HG02943 (cell line): ENCODE measurements around the gene SEPTIN1.

ENCODE experiments used
- ATAC-seq: cut with Tn5 transposase; IDR thresholded peaks from one replicate; pipeline ENCODE4 v1.9.1; 2021; ENCODE audit warnings: mild to moderate bottlenecking, low read depth, moderate library complexity; ENCODE audit not compliant: unreplicated experiment

The SEPTIN1 gene

GRCh38 chr16:30377812-30378235, 4.5 kb downstream of the SEPTIN1 start:
- ATAC-seq: peak; percentile 41

GRCh38 chr16:30377050-30377811, 5.1 kb downstream of the SEPTIN1 start:
- no peak for ATAC-seq

GRCh38 chr16:30376461-30376902, 5.9 kb downstream of the SEPTIN1 start:
- ATAC-seq: no peak

GRCh38 chr16:30375864-30376263, 6.5 kb downstream of the SEPTIN1 start:
- ATAC-seq: no peak

DNA sequence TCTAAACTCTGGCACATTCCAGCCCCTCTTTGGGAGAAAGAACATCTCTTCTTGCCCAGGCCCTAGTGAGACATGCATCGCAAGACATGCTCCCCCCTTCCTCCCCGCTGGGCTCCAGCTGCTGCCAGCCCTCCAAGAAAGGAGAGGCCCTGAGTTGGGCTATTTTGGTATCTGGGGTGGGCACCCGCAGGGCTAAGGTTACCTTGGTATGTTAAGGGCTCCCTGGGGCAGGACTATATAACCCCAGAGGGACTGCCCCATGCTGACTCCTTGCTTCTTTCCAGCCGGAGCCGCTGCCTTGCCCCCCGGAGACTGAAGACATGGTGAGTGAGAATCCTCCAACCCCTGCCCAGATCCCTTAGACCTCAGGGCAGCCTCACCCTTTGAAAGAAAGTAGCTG, 7.8 kb downstream of the SEPTIN1 start, which contains the start of gene MYL11:
Gene MYL11, plus strand, starts transcription at position 265 of the 400 bp plus-strand sequence. Its CDS starts 56 bp downstream, at position 321.
- no peak for ATAC-seq

DNA sequence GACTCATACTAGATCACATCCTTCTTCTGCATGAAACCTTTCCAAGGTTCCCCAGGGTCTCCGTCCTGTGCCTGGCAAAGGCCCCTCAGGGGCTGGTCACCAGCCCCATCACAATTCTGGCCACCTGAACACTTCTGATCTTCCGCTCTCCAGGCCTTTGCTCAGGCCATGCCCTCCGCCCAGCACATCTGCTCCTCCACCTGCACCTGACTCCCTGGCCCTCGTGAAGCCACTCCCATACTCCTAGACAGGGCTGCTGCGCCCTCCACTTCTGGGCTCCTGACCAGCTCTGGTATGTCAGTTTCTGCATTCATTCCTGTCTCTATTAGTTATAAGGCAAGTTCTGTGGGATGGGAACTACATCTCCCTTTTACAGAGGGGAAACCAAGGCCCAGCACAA, 9.6 kb downstream of the SEPTIN1 start:
- no peak for ATAC-seq

GRCh38 chr16:30372038-30372712, 10.2 kb downstream of the SEPTIN1 start:
- no peak for ATAC-seq

DNA sequence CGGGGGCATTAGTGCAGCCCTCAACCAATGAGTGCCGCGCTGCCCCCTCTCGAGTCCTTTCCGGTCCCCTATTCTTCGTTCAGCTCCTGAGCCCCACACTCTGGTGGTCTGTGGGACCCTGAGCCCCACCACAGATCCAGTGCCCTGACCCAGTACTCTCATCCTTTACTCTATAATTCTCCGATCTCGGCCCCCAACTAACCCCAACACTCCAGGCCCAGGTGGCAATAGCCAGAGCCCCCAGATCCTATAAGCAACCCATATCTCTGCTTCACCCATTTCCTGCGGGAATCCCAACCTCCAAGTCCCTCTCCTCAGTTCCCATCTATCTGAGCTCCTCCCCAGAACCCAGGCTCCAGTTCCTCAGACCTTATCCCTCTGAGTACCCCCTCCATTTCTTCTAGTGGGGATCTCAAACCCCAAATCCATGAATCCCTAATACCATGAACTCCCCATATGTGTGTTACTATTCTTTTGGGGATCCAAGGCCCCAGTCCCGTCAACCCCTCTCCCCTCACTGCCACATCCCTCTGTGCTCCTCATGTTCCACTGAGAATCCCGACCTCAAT, 11.0 kb downstream of the SEPTIN1 start:
- ATAC-seq: no peak

DNA sequence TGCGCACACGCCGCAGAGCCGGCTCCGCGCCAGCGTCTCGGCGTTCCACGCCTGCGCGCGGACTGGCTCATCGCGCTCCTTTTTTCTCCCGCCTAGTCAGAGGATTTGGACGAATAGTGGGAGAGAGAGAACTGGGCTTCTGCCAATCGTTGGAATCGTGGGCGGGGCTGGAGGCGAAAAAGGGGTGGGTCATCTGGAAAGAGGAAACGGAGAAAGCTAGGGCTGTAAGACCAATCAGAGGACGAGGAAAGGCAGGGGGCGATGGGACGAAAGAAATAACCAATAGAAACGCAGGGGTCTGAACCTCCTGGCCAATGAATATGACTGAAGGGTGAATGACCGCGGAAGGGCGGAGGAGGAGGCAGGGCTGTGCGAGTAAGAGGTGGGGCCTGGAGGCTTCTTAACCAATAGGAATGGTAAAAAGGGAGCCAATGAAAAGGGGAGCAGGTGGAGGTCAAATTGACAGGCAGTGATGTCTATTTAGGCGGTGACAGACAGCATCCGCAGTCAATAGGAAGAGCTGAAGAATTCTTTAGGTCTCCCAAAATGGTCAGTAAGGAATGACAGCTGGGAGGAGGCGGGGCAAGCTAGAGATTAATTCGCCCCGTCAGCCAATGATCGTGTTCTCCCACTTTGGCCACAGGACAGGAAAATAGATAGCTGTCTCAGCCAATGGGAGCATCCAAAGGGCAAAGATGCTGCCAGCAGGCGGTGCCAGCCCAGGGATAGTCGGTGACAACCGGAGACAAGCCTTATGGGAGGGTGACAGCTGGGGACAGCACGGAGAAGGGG, 11.7 kb downstream of the SEPTIN1 start, which contains the start of gene TBC1D10B:
Gene TBC1D10B, minus strand, starts transcription at position 39 of the 792 bp plus-strand sequence. CDS start 311 bp downstream, outside the sequence.
- ATAC-seq: peak; percentile 70

DNA sequence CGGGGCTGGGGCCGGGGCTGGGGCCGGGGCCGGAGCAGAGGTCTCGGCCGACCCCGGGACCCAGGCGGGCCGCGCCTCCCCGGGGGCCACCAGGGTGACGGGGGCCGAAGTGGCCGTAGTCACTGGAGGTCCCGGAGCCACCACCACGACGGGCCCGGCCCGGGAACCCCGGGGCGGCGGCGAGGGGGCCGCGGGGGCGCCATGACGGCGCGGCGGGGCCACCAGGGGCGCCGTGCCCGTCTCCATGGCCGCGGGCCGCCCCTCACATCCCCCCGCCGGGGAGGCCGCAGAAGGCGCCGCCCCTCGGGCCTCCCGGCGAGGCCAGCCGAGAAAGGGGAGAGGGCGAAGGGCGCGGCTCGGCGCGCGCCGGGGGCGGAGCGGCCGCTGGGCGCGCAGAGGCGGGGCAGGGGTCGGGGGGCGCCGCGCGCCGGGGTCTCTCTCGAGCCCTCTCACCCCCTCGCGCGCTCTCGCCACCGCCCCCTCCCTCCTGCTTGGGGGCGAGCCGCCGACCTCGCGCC, 12.4 kb downstream of the SEPTIN1 start:
- ATAC-seq: peak; percentile 6

- no peak for ATAC-seq
Observed at GRCh38 chr16:30369091-30369937, 13.0 kb downstream of the SEPTIN1 start.

DNA sequence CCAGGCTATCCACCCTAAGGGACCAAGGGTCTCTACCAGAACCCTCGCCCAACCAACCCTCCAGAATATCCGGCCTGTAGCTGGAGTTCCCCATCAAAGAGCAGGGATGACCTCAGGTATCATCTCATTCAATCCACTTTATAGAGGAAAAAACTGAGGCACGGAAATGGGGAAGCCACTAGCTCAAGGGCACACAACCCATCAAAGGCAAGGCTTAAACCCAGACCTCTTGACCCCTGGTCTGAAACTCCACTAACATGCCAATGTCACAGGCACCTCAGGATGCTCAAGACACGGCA, 13.6 kb downstream of the SEPTIN1 start:
- ATAC-seq: no peak

GRCh38 chr16:30368122-30368791, 14.1 kb downstream of the SEPTIN1 start:
- ATAC-seq: no peak

DNA sequence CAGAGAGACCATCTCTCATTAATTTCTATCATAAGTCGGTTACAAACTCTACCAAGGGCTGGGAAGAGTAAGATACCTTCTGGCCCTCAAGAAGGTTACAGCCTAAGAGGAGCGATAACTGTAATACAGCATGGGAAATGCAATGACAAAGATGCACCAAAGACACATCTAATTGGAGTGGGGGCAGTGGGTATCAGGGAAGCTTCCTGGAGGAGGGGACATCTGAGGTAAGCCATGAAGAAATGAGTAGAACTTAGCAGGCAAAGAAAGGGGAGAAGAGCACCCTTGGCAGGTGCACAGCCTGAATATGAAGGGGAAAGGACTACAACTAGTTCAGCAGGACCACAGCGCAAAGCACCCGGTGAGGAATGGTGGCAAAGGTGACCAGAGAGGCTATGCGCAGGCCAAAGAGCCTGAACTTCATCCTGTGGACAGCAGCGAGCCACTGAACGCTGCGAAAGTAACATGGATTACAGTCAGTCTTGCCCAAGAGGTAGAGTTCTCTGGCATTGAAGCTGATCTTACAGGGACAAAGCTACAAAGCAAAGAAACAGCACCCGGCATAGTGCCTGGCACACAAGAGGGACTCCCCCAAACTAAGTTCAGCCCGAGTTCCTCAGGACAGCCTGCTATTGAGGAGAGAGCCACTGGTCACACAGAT, 14.9 kb downstream of the SEPTIN1 start:
- no peak for ATAC-seq

GRCh38 chr16:30366511-30366910, 15.8 kb downstream of the SEPTIN1 start:
- no peak for ATAC-seq

GRCh38 chr16:30365200-30365599, 17.2 kb downstream of the SEPTIN1 start:
- ATAC-seq: no peak

- ATAC-seq: no peak
Observed at GRCh38 chr16:30361180-30361579, 21.2 kb downstream of the SEPTIN1 start.

GRCh38 chr16:30359871-30360170, 22.5 kb downstream of the SEPTIN1 start:
- no peak for ATAC-seq
